IMR-90 (cell line): ENCODE measurements around the gene CFAP43. TPM values are rescaled to one million over a fixed set of nuclear protein-coding genes. Genes with fewer than 3 reads are reported as not detected.

Source experiments
- ATAC-seq: fragments of 200-7000 bp; cut with Tn5 transposase; 2 replicates; pipeline ENCODE4 v1.9.1; 2020; ENCODE audit warnings: low read depth, mild to moderate bottlenecking, moderate library complexity
- BruUV-seq: library from RNA; stranded (reverse); fragments of 400-500 nt; replicated peaks from 2 replicates; lab custom pipeline; 2021; lab: Mats Ljungman, UMichigan
- CTCF ChIA-PET: fragments of 300-600 bp; formaldehyde crosslinking; extraction: SDS; loops from one replicate; lab custom pipeline; 2021; ENCODE audit warnings: antibody characterized with exemption; lab: Yijun Ruan, JAX
- POLR2A ChIA-PET: fragments of 300-600 bp; sonication (Branson Sonifier 250); formaldehyde crosslinking; loops from one replicate; lab custom pipeline; 2022; ENCODE audit warnings: antibody characterized with exemption; ENCODE audit not compliant: unreplicated experiment; lab: Charles Lee
- DNase-seq: peaks from one replicate; pipeline ENCODE4 v3.0.0; 2013
- H2AFZ ChIP-seq: replicated peaks from 2 replicates; pipeline ENCODE3; 2013; ENCODE audit warnings: low read length, mild to moderate bottlenecking; ENCODE audit not compliant: poor library complexity
- H2AK5ac ChIP-seq: 2 replicates; pipeline ENCODE4 v1.6.1; 2013; ENCODE audit warnings: low read depth, low read length, inconsistent platforms
- H2AK9ac ChIP-seq: replicated peaks from 2 replicates; pipeline ENCODE3; 2013; ENCODE audit warnings: mild to moderate bottlenecking, low read depth, low read length, moderate library complexity; ENCODE audit not compliant: poor library complexity
- H2BK120ac ChIP-seq: 2 replicates; pipeline ENCODE4 v1.6.1; 2013; ENCODE audit warnings: low read depth, low read length, inconsistent platforms
- H2BK15ac ChIP-seq: 3 replicates; pipeline ENCODE4 v1.6.1; 2013; ENCODE audit warnings: low read depth, low read length, inconsistent platforms
- H2BK20ac ChIP-seq: 2 replicates; pipeline ENCODE4 v1.6.1; 2013; ENCODE audit warnings: low read depth, mild to moderate bottlenecking, inconsistent platforms, low read length, moderate library complexity
- H2BK5ac ChIP-seq: 2 replicates; pipeline ENCODE4 v1.6.1; 2013; ENCODE audit warnings: mild to moderate bottlenecking, low read depth, low read length, inconsistent platforms; ENCODE audit not compliant: poor library complexity, severe bottlenecking
- H3K14ac ChIP-seq: replicated peaks from 2 replicates; pipeline ENCODE4 v1.6.1; 2013; ENCODE audit warnings: low read depth, low read length, inconsistent platforms
- H3K18ac ChIP-seq: 2 replicates; pipeline ENCODE4 v1.6.1; 2013; ENCODE audit warnings: low read depth, low read length, control low read depth
- H3K23ac ChIP-seq: 2 replicates; pipeline ENCODE4 v1.6.1; 2013; ENCODE audit warnings: low read depth, low read length, inconsistent platforms
- H3K27ac ChIP-seq: 2 replicates; pipeline ENCODE4 v1.5.1; 2013; ENCODE audit warnings: mild to moderate bottlenecking, control low read depth, low read length; ENCODE audit not compliant: insufficient read depth
- H3K27me3 ChIP-seq: 2 replicates; pipeline ENCODE4 v1.6.1; 2013; ENCODE audit warnings: low read length; ENCODE audit not compliant: control insufficient read depth, insufficient read depth
- H3K36me3 ChIP-seq: 2 replicates; pipeline ENCODE4 v1.6.1; 2013; ENCODE audit warnings: low read length, mixed read lengths; ENCODE audit not compliant: control insufficient read depth, insufficient read depth
- H3K4ac ChIP-seq: 2 replicates; pipeline ENCODE4 v1.6.1; 2013; ENCODE audit warnings: low read depth, low read length, inconsistent platforms
- H3K4me1 ChIP-seq: 2 replicates; pipeline ENCODE4 v1.6.1; 2013; ENCODE audit warnings: low read length, mixed read lengths; ENCODE audit not compliant: control insufficient read depth, insufficient read depth
- H3K4me2 ChIP-seq: 2 replicates; pipeline ENCODE4 v1.6.1; 2013; ENCODE audit warnings: low read depth, mild to moderate bottlenecking, control low read depth, low read length, moderate library complexity
- H3K4me3 ChIP-seq: 2 replicates; pipeline ENCODE4 v1.5.1; 2013; ENCODE audit warnings: low read depth, mild to moderate bottlenecking, control low read depth, low read length, moderate library complexity; ENCODE audit not compliant: insufficient read depth
- H3K56ac ChIP-seq: 2 replicates; pipeline ENCODE4 v1.6.1; 2013; ENCODE audit warnings: low read length, inconsistent platforms; ENCODE audit not compliant: insufficient read depth; ENCODE audit errors: extremely low read depth
- H3K79me1 ChIP-seq, 2 experiments: 2 replicates each; pipeline ENCODE4 v1.6.1; 2013; ENCODE audit warnings: low read length in 2 of 2, inconsistent platforms in 1 of 2, low read depth in 1 of 2
- H3K9ac ChIP-seq: 2 replicates; pipeline ENCODE4 v1.6.1; 2013; ENCODE audit warnings: low read depth, low read length, control low read depth
- H3K9me1 ChIP-seq: 2 replicates; pipeline ENCODE4 v1.6.1; 2013; ENCODE audit warnings: low read length, inconsistent platforms; ENCODE audit not compliant: insufficient read depth
- H3K9me3 ChIP-seq: 2 replicates; pipeline ENCODE4 v1.6.1; 2013; ENCODE audit warnings: low read length; ENCODE audit not compliant: control insufficient read depth, insufficient read depth
- H4K20me1 ChIP-seq: 2 replicates; pipeline ENCODE4 v1.6.1; 2013; ENCODE audit warnings: low read length, inconsistent platforms; ENCODE audit not compliant: insufficient read depth
- H4K5ac ChIP-seq: 2 replicates; pipeline ENCODE4 v1.6.1; 2013; ENCODE audit warnings: mild to moderate bottlenecking, low read depth, low read length, control low read depth
- H4K8ac ChIP-seq, 2 experiments: 2 replicates each; pipeline ENCODE4 v1.6.1; 2013; ENCODE audit warnings: low read depth in 2 of 2, low read length in 2 of 2, control low read depth in 1 of 2, inconsistent platforms in 1 of 2
- H4K91ac ChIP-seq: 2 replicates; pipeline ENCODE4 v1.6.1; 2013; ENCODE audit warnings: low read depth, low read length, inconsistent platforms; ENCODE audit not compliant: insufficient read depth
- CEBPB ChIP-seq: IDR thresholded peaks from 2 replicates; pipeline ENCODE4 v1.6.1; 2012; ENCODE audit warnings: low read depth, low read length, improper control_type of control experiment
- CHD1 ChIP-seq: IDR thresholded peaks from 2 replicates; pipeline ENCODE4 v1.6.1; 2012; ENCODE audit warnings: low read depth, low read length, improper control_type of control experiment
- CTCF ChIP-seq: conservative IDR thresholded peaks from 2 replicates; pipeline ENCODE4 v1.5.1; 2012; ENCODE audit warnings: mild to moderate bottlenecking, low read depth, low read length, improper control_type of control experiment
- ELK1 ChIP-seq: fragments of 150-350 bp; IDR thresholded peaks from 2 replicates; pipeline ENCODE4 v1.6.1; 2016; ENCODE audit warnings: low read depth, mild to moderate bottlenecking, low read length, moderate library complexity, borderline replicate concordance
- MAFK ChIP-seq: IDR thresholded peaks from 2 replicates; pipeline ENCODE4 v1.6.1; 2012; ENCODE audit warnings: low read depth, low read length, improper control_type of control experiment
- MAZ ChIP-seq: IDR thresholded peaks from 2 replicates; pipeline ENCODE4 v1.6.1; 2012; ENCODE audit warnings: low read depth, mild to moderate bottlenecking, low read length, improper control_type of control experiment, moderate library complexity, borderline replicate concordance
- RAD21 ChIP-seq: IDR thresholded peaks from 2 replicates; pipeline ENCODE4 v1.6.1; 2012; ENCODE audit warnings: low read length, improper control_type of control experiment
- RFX5 ChIP-seq: IDR thresholded peaks from 2 replicates; pipeline ENCODE4 v1.8.0; 2012; ENCODE audit warnings: low read depth, mild to moderate bottlenecking, low read length, moderate library complexity
- SMC3 ChIP-seq: fragments of 150-350 bp; IDR thresholded peaks from 2 replicates; pipeline ENCODE4 v1.6.1; 2016; ENCODE audit warnings: low read depth, mild to moderate bottlenecking, antibody characterized with exemption, low read length, moderate library complexity
- USF2 ChIP-seq: fragments of 150-350 bp; IDR thresholded peaks from 2 replicates; pipeline ENCODE4 v1.6.1; 2017; ENCODE audit warnings: mild to moderate bottlenecking, antibody characterized with exemption, low read length, low read depth
- WGBS, 2 experiments: methylation state at CpG; one replicate each; pipeline versions ENCODE4 v1.1.5 to v1.1.7; 2013; ENCODE audit warnings: missing lambda C conversion rate in 2 of 2; ENCODE audit not compliant: insufficient read length in 1 of 2; ENCODE audit errors: extremely low coverage in 2 of 2; 5-methylcytosine and 5-hydroxymethylcytosine counted together
- dilution Hi-C: fragments of 300-500 bp; cut with HindIII; formaldehyde crosslinking; loops from one replicate; pipeline ENCODE4 v1.14.3; 2018; ENCODE audit warnings: low sequenced_read_pairs; ENCODE audit not compliant: unreplicated experiment
- in situ Hi-C: fragments of 300-500 bp; cut with MboI; formaldehyde crosslinking; loops from 3 replicates; pipeline ENCODE4 v1.14.3; 2019; ENCODE audit warnings: low sequenced_read_pairs, inconsistent platforms, mixed read lengths
- intact Hi-C: fragments of 100-400 bp; cut with micrococcal nuclease; formaldehyde crosslinking; loops from 2 replicates; pipeline ENCODE4 v1.10.0; 2022
- polyA plus RNA-seq, 3 experiments: library from polyadenylated mRNA; depleted of rRNA; stranded (reverse); fragments of >200 nt; gene quantifications; 2 replicates each; pipeline ENCODE4 v1.2.3, GENCODE V29; 2012; ENCODE audit warnings: low replicate concordance in 1 of 3
- total RNA-seq: library from RNA; depleted of rRNA; stranded (reverse); fragments of >200 nt; gene quantifications from 2 replicates; pipeline ENCODE4 v1.2.3, GENCODE V29; 2012

Gene CFAP43
- total and polyA plus RNA-seq, 2 of the 4 experiments (the other 2 are of a cell fraction), result under 0.01 to 0.05 TPM

- no TSS peak for BruUV-seq
- Histone ChIP-seq H3K27me3 (no peaks in the 10 kb centered on the region), H3K36me3 (no peaks in the 10 kb centered on the region), H4K20me1 (no peaks in the 10 kb centered on the region), H2BK20ac (no peak overlapping the region), H4K5ac (0 out of 2 replicates have a peak overlapping the region, but pooled peaks have one; percentile 38), H3K14ac (no peak overlapping the region), H4K91ac (no peak overlapping the region), H2AK9ac (no peak overlapping the region), H4K8ac (peak overlapping the region; percentile 30 to 56; a peak in 1 of 4 replicates), H3K27ac (no peak overlapping the region), H3K4ac (no peak overlapping the region), H3K9ac (peak overlapping the region; percentile 47; the same call in 1 of the 2 replicates), H2AK5ac (peak overlapping the region; percentile 50; the same call in 1 of the 2 replicates), H3K23ac (peak overlapping the region; percentile 56; the same call in 1 of the 2 replicates), H3K56ac (no peak overlapping the region), H3K4me1 (peaks cover 13% of the 10 kb centered on the region), H2BK120ac (0 out of 2 replicates have a peak overlapping the region, but pooled peaks have one; percentile 18), H2AFZ (peak overlapping the region; percentile 85), H3K4me2 (peak overlapping the region; percentile 83), H3K18ac (no peak overlapping the region), H3K4me3 (peak overlapping the region; percentile 29), H2BK15ac (no peak overlapping the region), H3K9me3 (no peaks in the 10 kb centered on the region), H2BK5ac (no peak overlapping the region), H3K79me1 (peaks cover 0 to 4% of the 10 kb centered on the region in 2 experiments; a peak in 1 of 4 replicates), H3K9me1 (no peaks in the 10 kb centered on the region; the same call in 1 of the 2 replicates)
- DNase-seq, result no peak
- dilution Hi-C loops (no loop called here), in situ Hi-C loops (no loop called here), intact Hi-C loops (loop anchor here (1.0 kb wide), 1 partner anchor 75 kb away; no protein-coding TSS in a partner anchor)
- POLR2A ChIA-PET, result interaction anchor here (0.6 to 0.7 kb wide), 2 partner anchors 51 to 366 kb away, joined by 3 read pairs; no protein-coding TSS in a partner anchor
- peak; percentile 84 for ATAC-seq
- 8% methylated on average over 17 of the region's 42 CpGs; no CpG with 5 or more reads in 1 of the 2 experiments for WGBS, 2 experiments
- CTCF ChIA-PET, result interaction anchor here (0.6 to 3.5 kb wide), 13 partner anchors 8 to 76 kb away, joined by 3 to 15 read pairs (median 5); partner anchors contain the start of gene GSTO1
- TF ChIP-seq SMC3 (peak; percentile 55), USF2 (no peak), ELK1 (no peak), CHD1 (no peak), CEBPB (no peak), CTCF (peak; percentile 64), MAFK (no peak), MAZ (no peak), RAD21 (peak; percentile 49), RFX5 (no peak)
Observed at GRCh38 chr10:104274762-104275721, 42.9 kb upstream of the CFAP43 start.
